HUDEP-2 (cell line): ENCODE data around the gene PBX1.

Experiments used
- DNase-seq, 76 experiments: peaks; one replicate each; lab custom pipeline; 2025; ENCODE audit not compliant: unreplicated experiment in 76 of 76; lab: John Stamatoyannopoulos, UW

PBX1 gene

DNA sequence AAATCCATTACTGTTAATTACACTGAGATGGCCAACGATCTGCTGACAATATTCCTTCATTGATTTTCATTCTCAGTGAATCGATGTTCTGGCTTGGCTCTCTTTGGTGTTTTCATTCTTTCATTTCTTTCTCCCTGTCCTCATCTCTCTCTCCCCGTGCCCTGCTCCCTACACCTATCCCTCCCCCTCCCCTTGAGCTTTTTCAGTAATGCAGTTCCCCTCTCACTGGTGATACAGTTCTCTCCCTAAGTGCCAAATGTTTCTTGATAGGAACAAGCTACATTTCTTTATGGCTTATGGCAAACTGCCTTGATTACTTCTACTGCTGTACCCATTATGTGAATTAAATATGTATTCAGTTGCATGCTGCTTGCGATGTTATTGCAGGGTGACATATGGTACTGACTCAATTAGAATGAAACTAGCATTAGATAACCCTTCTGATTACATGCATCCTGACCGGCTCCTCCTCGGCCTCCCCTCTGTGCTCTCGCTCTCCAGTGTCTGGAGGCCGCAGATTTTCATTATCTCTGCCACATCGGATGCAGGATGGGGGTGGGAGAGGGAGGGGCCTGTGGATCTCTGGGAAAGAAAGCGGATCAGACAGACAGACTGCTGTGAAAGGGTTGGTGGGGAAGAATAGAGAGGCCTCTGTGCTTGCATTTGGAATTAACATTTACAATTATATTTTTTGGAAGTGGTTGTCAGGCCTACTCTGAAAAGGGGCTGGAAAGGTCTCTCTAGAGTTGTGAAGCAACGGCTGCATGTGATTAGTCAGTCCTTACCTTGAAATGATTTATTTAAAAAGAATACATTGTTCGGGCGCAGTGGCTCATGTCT, 130.9 kb downstream of the PBX1 start:
- no peak for DNase-seq

DNA sequence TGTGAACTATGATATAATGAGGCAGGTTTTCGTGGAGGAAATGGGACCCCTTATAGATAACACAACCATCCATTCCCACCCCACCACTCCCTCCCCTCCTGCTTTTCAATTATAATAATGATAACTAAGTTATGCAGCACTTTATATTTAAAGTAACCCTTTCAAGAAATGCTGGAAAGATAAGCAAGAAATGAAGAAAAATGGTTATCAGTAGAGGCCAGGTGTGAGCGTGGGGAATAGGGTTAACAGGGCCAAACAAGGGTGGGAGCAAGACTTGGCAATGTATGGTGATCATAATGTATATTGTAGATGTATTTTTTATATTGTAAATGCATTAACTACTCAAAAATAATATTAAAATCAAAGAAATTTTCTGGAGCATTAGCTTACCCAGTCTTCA, 133.4 kb downstream of the PBX1 start:
- DNase-seq: no peak

- DNase-seq: no peak
These were observed 134.8 kb downstream of the PBX1 start for GRCh38 chr1:164693564-164694359.

GRCh38 chr1:164694505-164694904, 135.5 kb downstream of the PBX1 start:
- no peak for DNase-seq

- DNase-seq: no peak
These were observed 137.1 kb downstream of the PBX1 start for GRCh38 chr1:164695956-164696665.

DNA sequence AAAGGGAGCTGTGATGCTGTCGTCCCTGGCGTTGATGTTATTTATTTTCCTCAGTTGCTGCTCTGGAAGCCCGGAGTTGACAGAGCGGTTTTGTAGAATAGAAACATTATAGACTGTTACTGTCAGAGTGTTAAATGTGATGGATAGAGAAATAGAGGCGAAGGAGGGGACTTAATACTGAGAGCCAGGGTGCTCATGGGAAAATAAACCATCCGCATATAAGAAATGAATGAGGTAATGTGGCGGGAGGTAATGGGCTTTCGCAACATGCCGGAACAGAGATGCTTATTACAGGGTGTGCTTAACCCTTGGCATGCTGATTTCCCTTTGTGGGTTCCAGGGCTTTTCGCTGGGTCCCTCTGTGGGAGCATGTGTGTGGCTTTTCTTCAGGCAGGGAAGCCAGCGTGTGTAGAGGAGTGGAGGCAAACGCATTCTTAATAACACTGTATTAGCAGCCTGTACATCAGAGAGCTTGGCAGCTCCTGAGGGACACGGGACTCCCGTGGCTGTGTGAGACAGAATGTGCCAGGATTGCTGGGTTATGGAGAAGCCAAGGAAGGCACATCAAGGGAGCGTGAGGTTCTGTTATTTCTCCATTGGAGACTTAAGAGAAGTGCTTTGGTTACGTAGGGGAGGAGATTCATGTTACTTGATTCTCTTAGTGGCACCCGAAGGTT, 141.0 kb downstream of the PBX1 start:
- DNase-seq: no peak

DNA sequence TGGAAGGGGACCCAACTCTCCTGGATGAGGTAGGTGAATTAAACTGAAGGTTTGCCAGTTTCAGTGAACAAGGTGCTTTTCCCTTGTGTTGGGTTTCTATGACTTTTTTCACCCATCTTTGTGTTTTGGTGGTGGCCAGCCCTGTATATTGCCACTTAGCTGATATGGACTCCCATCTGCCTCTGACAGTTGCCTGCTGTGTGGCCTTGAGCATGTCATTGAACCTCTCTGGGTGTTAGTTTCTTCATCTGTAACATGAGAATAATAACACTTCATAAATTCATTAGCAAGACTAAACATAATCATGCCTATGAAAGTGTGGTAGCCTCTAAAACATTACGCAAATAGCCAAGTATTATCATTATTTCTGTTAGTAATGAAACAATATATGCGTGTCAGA, 141.7 kb downstream of the PBX1 start:
- no peak for DNase-seq

- DNase-seq: no peak
These were observed 142.3 kb downstream of the PBX1 start for GRCh38 chr1:164701189-164701761.

- DNase-seq: no peak
These were observed 143.2 kb downstream of the PBX1 start for GRCh38 chr1:164702216-164702615.

DNA sequence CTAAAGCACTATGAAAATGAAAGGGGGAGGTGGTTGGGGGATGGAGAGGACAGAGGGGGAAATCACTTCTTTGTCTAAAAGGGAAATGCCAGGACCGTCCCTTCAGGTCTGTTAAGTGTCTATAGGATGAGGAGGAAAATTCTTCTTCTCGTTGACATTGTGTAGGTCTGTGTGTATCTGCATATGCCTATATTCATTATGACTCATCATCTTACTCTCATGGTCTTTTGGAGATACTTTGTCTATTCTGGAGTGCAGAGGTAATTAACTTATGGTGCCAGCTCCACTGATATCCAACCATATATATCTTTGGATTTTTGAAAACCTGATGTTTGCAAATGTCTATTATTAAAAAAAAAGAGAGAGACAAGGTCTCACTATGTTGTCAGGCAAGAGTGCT, 143.7 kb downstream of the PBX1 start:
- DNase-seq: no peak

- no peak for DNase-seq
These were observed 144.5 kb downstream of the PBX1 start for GRCh38 chr1:164703463-164703862.

DNA sequence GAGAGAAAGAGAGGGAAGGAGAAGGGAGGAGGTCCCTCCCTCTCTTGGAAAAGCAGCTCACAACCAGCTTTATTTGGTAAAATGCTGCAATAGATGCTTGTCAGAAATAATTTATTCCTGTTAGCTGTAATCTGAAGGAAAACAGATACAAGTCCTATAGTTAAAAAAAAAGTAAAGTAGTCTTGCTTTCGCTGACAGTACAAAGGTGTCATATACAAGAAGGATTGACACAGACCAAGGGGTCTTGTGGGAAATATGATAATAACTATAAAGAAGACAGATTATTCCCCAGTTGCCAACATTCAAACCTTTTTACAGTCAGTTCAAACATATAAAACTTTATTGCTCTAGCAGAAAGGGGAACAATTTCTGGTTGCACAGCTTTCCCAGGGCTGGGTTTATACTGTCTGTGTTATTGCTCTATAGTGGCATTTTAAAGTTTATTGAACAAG, 145.0 kb downstream of the PBX1 start:
- DNase-seq: no peak

- peak in 9 of 76 experiments; percentile 2 to 22 (median 11) for DNase-seq
These were observed 146.0 kb downstream of the PBX1 start for GRCh38 chr1:164704954-164705353.

DNA sequence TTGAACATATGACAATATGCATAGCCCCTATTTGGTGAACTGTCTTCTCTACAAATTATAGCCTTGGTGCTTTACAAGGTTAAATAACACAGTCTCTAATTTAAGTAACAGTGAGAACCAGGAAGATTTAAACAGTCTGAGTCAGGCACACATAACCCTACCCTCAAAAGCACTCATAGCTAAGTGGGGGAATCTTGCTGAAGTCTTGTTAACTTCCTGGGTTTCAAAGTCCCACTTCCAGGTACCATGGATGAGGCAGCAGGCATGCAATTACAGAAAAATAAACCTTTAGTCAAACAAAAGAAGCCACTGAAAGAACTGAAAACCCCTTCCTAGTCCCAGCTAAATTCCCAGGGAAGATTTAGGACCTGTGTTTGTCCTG, 147.6 kb downstream of the PBX1 start:
- no peak for DNase-seq

DNA sequence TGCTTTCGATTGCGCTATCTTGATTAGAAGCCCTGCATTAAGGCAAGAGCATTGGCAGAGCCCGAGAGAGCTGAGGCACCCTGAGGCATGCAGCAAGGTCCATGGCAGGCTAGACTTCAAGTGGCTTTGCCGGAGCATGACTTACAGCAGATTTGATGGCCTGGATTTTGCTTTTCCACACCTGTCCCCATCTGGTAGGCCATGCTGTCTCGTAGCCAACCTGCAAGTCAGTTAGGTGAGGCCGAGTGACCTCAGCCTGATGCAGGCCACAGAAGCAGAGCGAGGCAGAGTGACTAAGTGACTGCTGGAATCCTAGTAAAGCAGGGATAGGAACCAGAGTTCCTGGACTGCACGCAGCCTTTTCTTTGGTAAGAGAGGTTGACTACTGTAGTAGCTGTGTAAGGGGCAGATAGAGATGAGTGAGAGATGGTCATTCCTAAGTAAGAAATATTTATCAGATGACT, 148.9 kb downstream of the PBX1 start:
- DNase-seq: no peak

GRCh38 chr1:164708596-164708995, 149.6 kb downstream of the PBX1 start:
- DNase-seq: no peak

DNA sequence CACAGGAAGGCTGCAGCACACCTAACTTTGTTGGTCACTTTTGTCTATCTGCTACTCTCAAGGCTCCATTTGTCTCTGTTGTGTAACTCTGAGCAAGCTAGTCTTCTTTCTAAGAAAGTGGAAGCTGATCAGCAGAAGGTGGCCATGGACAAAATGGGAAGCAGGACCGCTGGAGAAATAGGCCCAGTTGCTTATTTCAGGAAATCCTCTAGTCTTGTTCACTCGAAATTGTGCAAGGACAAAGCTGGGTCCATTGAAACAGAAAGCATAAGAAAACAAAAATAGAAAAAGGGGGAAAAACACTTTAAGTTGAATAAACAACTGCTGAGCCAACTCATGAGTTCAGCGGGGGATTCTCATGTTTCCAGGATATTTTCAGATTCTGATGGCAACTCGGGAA, 150.1 kb downstream of the PBX1 start:
- no peak for DNase-seq

- no peak for DNase-seq
These were observed 150.7 kb downstream of the PBX1 start for GRCh38 chr1:164709541-164710278.
